Stromal cell of bone marrow (primary cell): ENCODE data around the gene NLE1.

Source experiments
- DNase-seq: peaks from one replicate; pipeline ENCODE4 v3.0.0-alpha.2; 2012; ENCODE audit warnings: low read depth

Gene NLE1

GRCh38 chr17:35086931-35087573, 55.1 kb downstream of the NLE1 start:
- no peak for DNase-seq

- DNase-seq, result no peak
Observed at GRCh38 chr17:35086164-35086563, 55.9 kb downstream of the NLE1 start.

GRCh38 chr17:35084987-35085386, 57.1 kb downstream of the NLE1 start:
- DNase-seq, result no peak

GRCh38 chr17:35083071-35083470, 59.0 kb downstream of the NLE1 start:
- no peak for DNase-seq

GRCh38 chr17:35082073-35082657, 59.9 kb downstream of the NLE1 start:
- peak; percentile 50 for DNase-seq

- DNase-seq, result no peak
Observed at GRCh38 chr17:35081638-35082037, 60.5 kb downstream of the NLE1 start.

GRCh38 chr17:35080536-35080935, 61.6 kb downstream of the NLE1 start:
- DNase-seq, result no peak

- peak; percentile 22 for DNase-seq
Observed at GRCh38 chr17:35079547-35080423, 62.3 kb downstream of the NLE1 start.
